Lung (tissue), 16 donors: Measurements from ENCODE around the gene GJB2. TPM values are rescaled to one million over a fixed set of nuclear protein-coding genes. Genes with fewer than 3 reads are reported as not detected.

Source experiments
- ATAC-seq: fragments of 200-7000 bp; cut with Tn5 transposase; one replicate; pipeline ENCODE4 v1.9.1; 2020; ENCODE audit warnings: moderate number of reproducible peaks; ENCODE audit not compliant: insufficient read depth, low FRiP score
- DNase-seq, 3 donors: peaks; one replicate each; pipeline ENCODE4 v3.0.0-alpha.2; 2013 to 2017
- H3K27ac ChIP-seq, 2 donors: one replicate each; pipeline ENCODE4 v1.5.1; 2013; ENCODE audit warnings: mild to moderate bottlenecking in 2 of 2, moderate library complexity in 2 of 2, control low read depth in 1 of 2, inconsistent platforms in 1 of 2, low read depth in 1 of 2, low read length in 1 of 2
- H3K27me3 ChIP-seq, 3 donors: one replicate each; pipeline ENCODE4 v1.5.1; 2013; ENCODE audit warnings: low read length in 2 of 3; ENCODE audit not compliant: control insufficient read depth in 3 of 3, insufficient read depth in 3 of 3
- H3K36me3 ChIP-seq, 4 donors: one replicate each; pipeline ENCODE4 v1.5.1; 2013; ENCODE audit warnings: low read length in 4 of 4, mild to moderate bottlenecking in 1 of 4, moderate library complexity in 1 of 4; ENCODE audit not compliant: control insufficient read depth in 4 of 4, insufficient read depth in 4 of 4
- H3K4me1 ChIP-seq, 5 donors: one replicate each; pipeline ENCODE4 v1.5.1; 2013; ENCODE audit warnings: low read length in 5 of 5, mild to moderate bottlenecking in 2 of 5, moderate library complexity in 1 of 5; ENCODE audit not compliant: control insufficient read depth in 5 of 5, insufficient read depth in 5 of 5
- H3K4me3 ChIP-seq: one replicate; pipeline ENCODE4 v1.5.1; 2013; ENCODE audit warnings: mild to moderate bottlenecking, control low read depth, moderate library complexity
- H3K9ac ChIP-seq, 2 donors: one replicate each; pipeline ENCODE4 v1.5.1; 2013; ENCODE audit warnings: low read length in 2 of 2, control low read depth in 1 of 2; ENCODE audit not compliant: insufficient read depth in 1 of 2
- H3K9me3 ChIP-seq, 4 donors: one replicate each; pipeline ENCODE4 v1.5.1; 2013; ENCODE audit warnings: low read length in 3 of 4, mild to moderate bottlenecking in 1 of 4, moderate library complexity in 1 of 4; ENCODE audit not compliant: control insufficient read depth in 4 of 4, insufficient read depth in 3 of 4
- CTCF ChIP-seq: IDR thresholded peaks from 2 replicates; pipeline ENCODE4 v1.5.1; 2012; ENCODE audit warnings: mild to moderate bottlenecking; ENCODE audit errors: control extremely low read depth, extremely low read depth
- WGBS, 2 donors: extraction: QIAGEN DNeasy Blood & Tissue Kit; methylation state at CpG; one replicate each; pipeline ENCODE4 v1.1.7; 2013; 5-methylcytosine and 5-hydroxymethylcytosine counted together
- long read RNA-seq, 5 donors: transcript quantifications; one replicate each; lab custom pipeline, GENCODE V29; 2026
- polyA plus RNA-seq, 2 donors: library from polyadenylated mRNA; stranded (reverse); fragments of 200-250 nt; gene quantifications; one replicate each; pipeline ENCODE4 v1.2.1, GENCODE V29; 2013
- total RNA-seq, 2 donors: library from RNA; depleted of rRNA in 1 of 2; stranded (reverse); fragments of >200 nt in 1 of 2; gene quantifications; one replicate each; pipeline ENCODE4 v1.2.1, GENCODE V29; 2014 to 2021
- donor health status: control.
- donor health status: control.
- donor health status: Bipolar disorder and iron deficiency.
- donor health status: healthy.
- donor health status: DM: yes; HTN: yes; CAD: no.

The GJB2 gene
- total RNA-seq (1 to 10 TPM; 1.4 to 1.5 TPM), polyA plus RNA-seq (1 to 10 TPM in 1 of 2 donors, under 1 TPM in 1; 0.71 to 7.2 TPM)
- long read RNA-seq, donor 1 = 0 reads
- long read RNA-seq, donor 2 = 0 reads
- long read RNA-seq, donor 3, partial matches to known transcripts = 0 of 1 reads
- long read RNA-seq, donor 3, other reads (novel, unspliced or antisense) = 0 of 1 reads
- long read RNA-seq, donor 4 = 0 reads
- long read RNA-seq, donor 5, partial matches to known transcripts = 0 of 1 reads
- long read RNA-seq, donor 5, other reads (novel, unspliced or antisense) = 0 of 1 reads

GRCh38 chr13:20192836-20193161, at the start of gene GJB2:
Gene GJB2 (minus strand): TSS chr13:20192938. CDS start chr13:20189581, 3,357 bp downstream.
- DNase-seq (no peak), ATAC-seq (peak; percentile 61)
- Histone ChIP-seq H3K4me3 (peak within 1 kb of the TSS; percentile 24), H3K27ac (no peak within 1 kb of the TSS), H3K9ac (no peak within 1 kb of the TSS), H3K36me3 (no peaks in the 10 kb centered on the region), H3K27me3 (peaks cover 0 to 68% (median 63%) of the 10 kb centered on the region in 3 donors), H3K4me1 (peaks cover 0 to 16% (median 12%) of the 10 kb centered on the region in 5 donors), H3K9me3 (no peaks in the 10 kb centered on the region)
- 0 to 1% methylated on average over 9 to 39 of the region's 39 CpGs for WGBS, 2 donors
- no peak for TF ChIP-seq CTCF

GRCh38 chr13:20241593-20241992, 48.9 kb upstream of the GJB2 start:
- H3K9me3 ChIP-seq = no peaks in the 10 kb centered on the region
- H3K27me3 ChIP-seq = peaks cover 0 to 2% (median 0%) of the 10 kb centered on the region in 3 donors
- 65 to 84% methylated on average over 2 of the region's 2 CpGs for WGBS, 2 donors
- no peaks in the 10 kb centered on the region for H3K36me3 ChIP-seq
- H3K9ac ChIP-seq = no peak overlapping the region
- no peak for DNase-seq
- no peak for TF ChIP-seq CTCF
- no peak overlapping the region for H3K4me3 ChIP-seq
- ATAC-seq = no peak
- H3K27ac ChIP-seq = no peak overlapping the region
- H3K4me1 ChIP-seq = no peaks in the 10 kb centered on the region

- ATAC-seq (no peak), DNase-seq (no peak)
- no peak for TF ChIP-seq CTCF
- Histone ChIP-seq H3K4me1 (no peaks in the 10 kb centered on the region), H3K9me3 (no peaks in the 10 kb centered on the region), H3K9ac (no peak overlapping the region), H3K27me3 (peaks cover 3 to 4% (median 4%) of the 10 kb centered on the region in 3 donors), H3K27ac (no peak overlapping the region), H3K36me3 (no peaks in the 10 kb centered on the region), H3K4me3 (no peak overlapping the region)
- 83 to 91% methylated on average over 6 of the region's 6 CpGs for WGBS, 2 donors
These were observed 47.0 kb upstream of the GJB2 start for GRCh38 chr13:20239748-20240147.
